ENCODE measurements around the gene SLC22A15.

GRCh38 chr1:116003823-116004222 lies 27.5 kb downstream of the SLC22A15 start:
- no peak for TF ChIP-seq POLR2AphosphoS5 (IDR thresholded peaks at IDR 0.05; ENCODE audit: low read depth, low read length)
- TF ChIP-seq POLR2A (IDR thresholded peaks at IDR 0.05; ENCODE audit: low read depth, low read length) = no peak
- no peak for TF ChIP-seq TAF1 (IDR thresholded peaks at IDR 0.05; ENCODE audit: borderline replicate concordance, low read depth, low read length)

Data from GM12892 (cell line).